ENCODE data around the gene MTFR1L.

MTFR1L gene

GRCh38 chr1:25843483-25843882 lies 23.7 kb downstream of the MTFR1L start:
- no peak for DNase-seq (ENCODE audit: low read depth)
- TF ChIP-seq CTCF (IDR thresholded peaks at IDR 0.05; ENCODE audit: low read depth, low read length, missing control alignments), result no peak
- no peak overlapping the region for H3K4me3 ChIP-seq (ENCODE audit: low read depth, low read length)

DNA sequence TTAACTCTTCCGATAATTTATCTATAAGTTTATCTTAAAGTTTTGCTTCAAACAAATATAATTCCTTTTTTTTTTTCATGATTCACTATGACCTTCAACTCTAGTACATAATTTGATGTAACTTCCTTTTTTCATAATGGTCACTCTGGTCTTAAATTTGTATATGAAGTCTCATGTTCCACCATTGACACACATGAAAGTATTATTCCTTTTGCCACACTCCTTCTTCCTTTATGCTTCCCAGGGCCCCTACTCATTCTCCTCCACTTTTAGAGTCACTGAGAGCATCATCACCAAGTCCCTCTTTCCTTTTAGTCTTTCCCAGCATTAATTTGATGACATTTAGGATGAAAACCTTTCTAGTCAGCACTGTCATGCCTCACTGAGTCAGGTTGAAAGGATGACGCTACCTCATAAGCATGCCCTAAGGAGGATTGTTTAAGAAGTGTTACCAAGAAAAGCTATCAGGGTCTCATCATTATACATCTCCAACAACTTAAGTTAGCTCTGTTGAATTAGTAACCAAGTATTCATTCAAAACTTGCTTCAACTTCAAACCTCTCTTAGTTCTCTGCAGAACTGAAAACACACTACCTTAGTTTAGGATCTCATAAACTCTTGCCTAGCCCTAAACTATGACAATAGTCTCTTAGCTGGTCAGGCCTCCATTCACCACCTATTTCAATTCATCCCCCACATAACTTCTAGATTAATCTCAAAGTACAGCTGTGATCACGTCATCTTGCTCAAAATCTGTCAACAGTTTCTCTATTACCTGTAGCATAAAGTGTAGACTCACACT lies 25.0 kb downstream of the MTFR1L start:
- no peak for DNase-seq (ENCODE audit: low read depth)
- no peak for TF ChIP-seq CTCF (IDR thresholded peaks at IDR 0.05; ENCODE audit: low read depth, low read length, missing control alignments)
- H3K4me3 ChIP-seq (ENCODE audit: low read depth, low read length), result no peak overlapping the region

GRCh38 chr1:25845664-25846063 lies 25.9 kb downstream of the MTFR1L start:
- DNase-seq (ENCODE audit: low read depth), result no peak
- no peak for TF ChIP-seq CTCF (IDR thresholded peaks at IDR 0.05; ENCODE audit: low read depth, low read length, missing control alignments)

DNA sequence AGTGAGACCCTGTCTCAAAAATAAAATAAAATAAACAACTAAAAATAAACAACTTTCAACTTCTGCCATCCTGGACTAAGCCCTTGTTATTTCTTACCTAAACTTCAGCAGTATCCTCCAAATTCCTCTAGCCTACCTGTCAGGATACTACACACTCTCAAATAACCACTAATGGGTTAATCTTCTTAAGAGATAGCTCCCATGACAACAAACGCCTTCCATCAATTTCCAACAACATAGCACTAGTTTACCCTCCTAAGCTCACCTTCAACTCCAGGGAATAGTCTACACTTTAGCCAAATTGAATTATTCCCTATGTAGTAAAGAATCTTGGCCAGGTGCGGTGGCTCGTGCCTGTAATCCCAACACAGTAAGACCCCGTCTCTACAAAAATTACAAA lies 28.2 kb downstream of the MTFR1L start:
- TF ChIP-seq CTCF (IDR thresholded peaks at IDR 0.05; ENCODE audit: low read depth, low read length, missing control alignments), result no peak
- DNase-seq (ENCODE audit: low read depth), result no peak
- H3K4me3 ChIP-seq (ENCODE audit: low read depth, low read length), result no peak overlapping the region

More at GRCh38 chr1:25845664-25846063, 25.9 kb downstream of the MTFR1L start:
- no peak overlapping the region for H3K4me3 ChIP-seq (ENCODE audit: low read depth, low read length)

- no peak overlapping the region for H3K4me3 ChIP-seq (ENCODE audit: low read depth, low read length)
- no peak for DNase-seq (ENCODE audit: low read depth)
- TF ChIP-seq CTCF (IDR thresholded peaks at IDR 0.05; ENCODE audit: low read depth, low read length, missing control alignments), result no peak
These were observed 28.8 kb downstream of the MTFR1L start for GRCh38 chr1:25848531-25848930.

DNA sequence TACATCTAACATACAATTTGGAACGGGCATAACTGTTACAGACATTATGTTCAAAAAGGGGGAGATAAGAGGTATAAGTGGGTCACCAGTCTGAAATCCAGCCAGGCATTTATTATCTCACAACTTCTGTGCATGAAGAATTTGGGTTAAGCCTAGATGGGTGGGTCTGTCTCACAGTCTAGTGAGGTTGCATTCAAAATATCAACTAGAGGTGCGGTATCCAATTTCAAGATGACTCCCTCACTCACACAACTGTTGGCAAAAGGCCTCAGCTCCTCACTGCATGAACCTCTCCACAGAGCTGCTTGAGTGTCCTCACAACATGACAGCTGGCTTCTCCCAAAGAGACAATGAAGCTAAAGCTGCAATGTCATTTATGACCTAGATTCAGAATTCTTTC lies 34.8 kb downstream of the MTFR1L start:
- DNase-seq (ENCODE audit: low read depth), result no peak
- H3K4me3 ChIP-seq (ENCODE audit: low read depth, low read length), result no peak overlapping the region
- TF ChIP-seq CTCF (IDR thresholded peaks at IDR 0.05; ENCODE audit: low read depth, low read length, missing control alignments), result no peak

GRCh38 chr1:25856856-25857255 lies 37.1 kb downstream of the MTFR1L start:
- TF ChIP-seq CTCF (IDR thresholded peaks at IDR 0.05; ENCODE audit: low read depth, low read length, missing control alignments), result no peak
- no peak overlapping the region for H3K4me3 ChIP-seq (ENCODE audit: low read depth, low read length)
- DNase-seq (ENCODE audit: low read depth), result no peak

All from GM12864 (cell line).